Stomach (tissue), 4 donors: ENCODE results near the gene MYDGF.

Experiments
- CTCF ChIP-seq, 7 experiments: fragments of 450-650 bp in 4 of 7; fragments of 200-600 bp in 3 of 7; sonication (generic) in 3 of 7; IDR thresholded peaks; one replicate each; pipeline ENCODE4 v1.5.1; 2016 to 2019; ENCODE audit warnings: antibody characterized with exemption in 7 of 7, control low read depth in 2 of 7, mild to moderate bottlenecking in 1 of 7
- EP300 ChIP-seq: sonication (generic); formaldehyde crosslinking; IDR thresholded peaks from one replicate; pipeline ENCODE4 v1.6.1; 2017; ENCODE audit warnings: antibody characterized with exemption
- POLR2A ChIP-seq, 4 donors: fragments of 450-650 bp; IDR thresholded peaks; one replicate each; pipeline ENCODE4 v1.6.1; 2016; ENCODE audit warnings: antibody characterized with exemption in 4 of 4, control low read depth in 2 of 4, mild to moderate bottlenecking in 1 of 4, moderate library complexity in 1 of 4
- POLR2AphosphoS5 ChIP-seq, 3 donors: sonication (generic); formaldehyde crosslinking; IDR thresholded peaks; one replicate each; pipeline ENCODE4 v1.6.1; 2016; ENCODE audit warnings: antibody characterized with exemption in 3 of 3

GRCh38 chr19:4662812-4663211, 7.3 kb downstream of the MYDGF start:
- TF ChIP-seq CTCF (IDR thresholded peaks at IDR 0.05) (no peak), POLR2AphosphoS5 (IDR thresholded peaks at IDR 0.05) (no peak), EP300 (no peak), POLR2A (IDR thresholded peaks at IDR 0.05) (no peak)
